GM10266 (cell line): ENCODE measurements around the gene ITPR2.
A peak's percentile ranks its signal among the peaks of the same experiment; 100 is the strongest.
"Not testable (repeated sequence)": the region's sequence is repeated elsewhere in the genome, so short reads cannot be mapped to it uniquely, and the experiment has no call there.

ENCODE experiments used
- DNase-seq: peaks from one replicate; pipeline ENCODE4 v3.0.0; 2012; ENCODE audit errors: extremely low spot score
- TF ChIP-seq, protein P1 (sequence below): IDR thresholded peaks from 2 replicates; pipeline ENCODE4 v1.5.1; 2012; ENCODE audit warnings: mild to moderate bottlenecking, low read depth; ENCODE audit not compliant: control insufficient read depth, insufficient read depth; ENCODE audit errors: missing control alignments

Gene ITPR2

DNA sequence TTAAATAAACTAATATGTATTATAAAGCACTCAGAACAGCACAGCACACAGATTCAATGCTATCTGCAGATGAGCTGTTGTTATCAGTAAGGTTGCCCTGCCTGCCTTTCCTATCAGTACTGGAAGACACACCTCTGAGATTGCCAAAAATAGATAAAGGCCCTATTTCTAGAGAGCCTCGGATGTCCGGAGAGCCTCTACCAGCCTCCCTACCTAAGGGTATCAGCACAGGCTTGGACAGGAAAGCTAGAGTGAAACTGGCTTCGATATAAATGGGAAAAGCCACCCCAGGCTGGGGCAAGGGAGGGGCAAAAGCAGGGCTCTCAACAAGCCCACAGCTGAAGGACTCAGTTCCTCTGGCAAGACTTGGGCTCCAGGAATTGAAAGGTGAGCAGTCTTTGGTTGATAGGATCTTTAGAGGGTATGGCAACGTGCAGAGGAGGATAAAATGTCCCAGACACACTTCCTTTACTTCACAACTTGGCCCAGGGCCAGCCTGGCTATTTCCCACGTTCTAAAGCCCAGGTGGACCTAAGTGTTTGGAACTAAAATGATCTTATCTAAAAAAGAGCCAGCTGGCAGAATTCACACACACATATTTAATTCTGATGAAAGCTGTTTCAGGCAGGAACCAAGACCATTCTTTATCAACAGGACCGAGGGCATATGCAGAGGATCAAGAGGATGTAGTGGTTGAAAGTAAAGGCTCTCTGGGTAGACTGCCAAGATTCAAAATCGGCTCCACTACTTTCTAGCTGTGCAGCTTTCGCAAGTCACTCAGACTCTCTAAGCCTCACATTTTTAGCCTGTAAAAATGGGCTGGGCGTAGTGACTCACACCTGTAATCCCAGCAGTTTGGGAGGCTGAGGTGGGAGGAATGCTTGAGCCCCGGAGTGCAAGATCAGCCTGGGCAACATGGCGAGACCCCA lies 37.8 kb upstream of the ITPR2 start:
- DNase-seq: no peak

DNA sequence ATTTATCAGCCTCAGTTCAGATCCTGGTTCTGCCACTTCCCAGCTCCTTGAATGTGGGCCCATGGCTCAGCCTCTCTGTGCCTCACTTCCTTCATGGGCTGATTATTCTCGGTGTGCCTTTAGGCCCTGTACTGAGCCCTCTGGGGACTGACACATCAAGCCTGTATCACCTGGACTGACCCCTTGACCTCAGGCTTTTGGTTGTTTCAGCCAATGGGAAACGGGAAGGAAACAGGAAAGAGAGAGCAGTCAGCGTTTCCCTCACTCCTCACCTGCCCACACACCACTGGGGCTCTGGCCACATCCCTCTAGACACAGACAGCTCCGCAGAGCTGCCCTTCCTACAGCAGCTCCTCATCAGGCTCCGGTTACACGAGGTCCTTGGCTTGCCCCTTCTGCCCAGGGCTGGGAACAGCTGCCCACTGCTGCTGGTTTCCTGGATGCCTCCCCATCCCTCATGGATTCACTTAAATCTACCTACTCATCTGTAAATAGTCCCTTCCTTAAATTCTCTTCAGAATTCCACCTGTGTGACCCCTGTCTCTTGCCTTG lies 37.0 kb upstream of the ITPR2 start:
- TF ChIP-seq, protein P1, sequence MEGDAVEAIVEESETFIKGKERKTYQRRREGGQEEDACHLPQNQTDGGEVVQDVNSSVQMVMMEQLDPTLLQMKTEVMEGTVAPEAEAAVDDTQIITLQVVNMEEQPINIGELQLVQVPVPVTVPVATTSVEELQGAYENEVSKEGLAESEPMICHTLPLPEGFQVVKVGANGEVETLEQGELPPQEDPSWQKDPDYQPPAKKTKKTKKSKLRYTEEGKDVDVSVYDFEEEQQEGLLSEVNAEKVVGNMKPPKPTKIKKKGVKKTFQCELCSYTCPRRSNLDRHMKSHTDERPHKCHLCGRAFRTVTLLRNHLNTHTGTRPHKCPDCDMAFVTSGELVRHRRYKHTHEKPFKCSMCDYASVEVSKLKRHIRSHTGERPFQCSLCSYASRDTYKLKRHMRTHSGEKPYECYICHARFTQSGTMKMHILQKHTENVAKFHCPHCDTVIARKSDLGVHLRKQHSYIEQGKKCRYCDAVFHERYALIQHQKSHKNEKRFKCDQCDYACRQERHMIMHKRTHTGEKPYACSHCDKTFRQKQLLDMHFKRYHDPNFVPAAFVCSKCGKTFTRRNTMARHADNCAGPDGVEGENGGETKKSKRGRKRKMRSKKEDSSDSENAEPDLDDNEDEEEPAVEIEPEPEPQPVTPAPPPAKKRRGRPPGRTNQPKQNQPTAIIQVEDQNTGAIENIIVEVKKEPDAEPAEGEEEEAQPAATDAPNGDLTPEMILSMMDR: no peak
- no peak for DNase-seq

More for the DNA sequence above, 37.8 kb upstream of the ITPR2 start:
- TF ChIP-seq, protein P1: no peak

- TF ChIP-seq, protein P1: no peak
Observed at GRCh38 chr12:26869104-26869494, 36.1 kb upstream of the ITPR2 start.

GRCh38 chr12:26868447-26869103 lies 35.6 kb upstream of the ITPR2 start:
- TF ChIP-seq, protein P1: no peak
- DNase-seq: no peak

More at GRCh38 chr12:26869104-26869494, 36.1 kb upstream of the ITPR2 start:
- DNase-seq: no peak

DNA sequence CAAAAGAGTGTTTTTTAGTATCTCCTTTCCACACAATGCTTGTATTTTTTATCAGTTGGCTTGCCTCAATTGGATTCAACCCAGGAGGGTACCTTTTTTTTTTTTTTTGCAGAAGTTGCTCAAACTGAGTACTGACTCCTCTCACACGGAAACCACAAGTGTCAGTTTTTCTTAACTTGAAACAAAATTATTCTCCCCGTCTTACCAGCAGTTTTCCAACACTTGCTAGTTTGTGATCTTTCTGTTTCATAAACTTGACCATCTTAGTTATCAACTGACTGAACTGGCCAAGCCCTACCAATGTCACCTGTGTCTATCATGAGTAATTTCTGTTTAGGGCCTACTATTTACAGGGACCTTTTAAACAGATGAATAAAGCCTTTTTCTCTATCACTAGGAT lies 34.1 kb upstream of the ITPR2 start:
- TF ChIP-seq, protein P1: no peak
- DNase-seq: peak; percentile 36

- no peak for DNase-seq
- TF ChIP-seq, protein P1: no peak
Observed at GRCh38 chr12:26863515-26863914, 30.5 kb upstream of the ITPR2 start.

DNA sequence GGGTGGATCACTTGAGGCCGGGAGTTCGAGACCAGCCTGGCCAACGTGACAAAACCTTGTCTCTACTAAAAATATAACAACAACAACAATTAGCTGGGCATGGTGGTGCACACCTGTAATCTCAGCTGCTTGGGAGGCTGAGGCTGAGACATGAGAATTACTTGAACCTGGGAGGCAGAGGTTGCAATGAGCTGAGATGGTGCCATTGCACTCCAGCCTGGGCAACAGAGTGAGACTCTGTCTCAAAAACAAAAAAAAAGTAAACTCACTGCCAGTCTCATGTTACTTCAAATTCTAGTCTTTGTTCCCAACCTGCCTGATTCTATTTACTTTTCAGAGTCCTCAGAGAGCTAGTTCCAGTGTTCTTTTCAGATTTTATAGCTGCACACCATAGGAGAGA lies 29.8 kb upstream of the ITPR2 start:
- DNase-seq: not testable (repeated sequence)
